Left lung (tissue), 10 donors: ENCODE measurements around the gene LAMA3. TPM values are rescaled to one million over a fixed set of nuclear protein-coding genes. Genes with fewer than 3 reads are reported as not detected.
"Not testable (repeated sequence)": the region's sequence is repeated elsewhere in the genome, so short reads cannot be mapped to it uniquely, and the experiment has no call there.

ENCODE experiments used
- ATAC-seq: fragments of 200-7000 bp; cut with Tn5 transposase; one replicate; pipeline ENCODE4 v1.9.1; 2020; ENCODE audit warnings: moderate library complexity
- DNase-seq, 4 donors: peaks; one replicate each; pipeline ENCODE4 v3.0.0-alpha.2; 2013 to 2020
- H3K27ac ChIP-seq, 2 donors: fragments of 200-600 bp; sonication (generic) in 1 of 2; one replicate each; pipeline versions ENCODE4 v1.5.0 to v1.8.0; 2020 to 2021
- H3K27me3 ChIP-seq, 2 donors: fragments of 200-600 bp; sonication (generic) in 1 of 2; one replicate each; pipeline versions ENCODE4 v1.5.0 to v1.8.0; 2020 to 2021
- H3K36me3 ChIP-seq, 2 donors: fragments of 200-600 bp; sonication (generic) in 1 of 2; one replicate each; pipeline versions ENCODE4 v1.5.0 to v1.8.0; 2020 to 2021
- H3K4me1 ChIP-seq, 2 donors: fragments of 200-600 bp; one replicate each; pipeline ENCODE4 v1.8.0; 2021
- H3K4me3 ChIP-seq, 2 donors: fragments of 200-600 bp; sonication (generic) in 1 of 2; one replicate each; pipeline versions ENCODE4 v1.5.0 to v1.8.0; 2020 to 2021; ENCODE audit warnings: mild to moderate bottlenecking in 1 of 2
- H3K9me3 ChIP-seq, 2 donors: fragments of 200-600 bp; sonication (generic) in 1 of 2; one replicate each; pipeline versions ENCODE4 v1.5.0 to v1.8.0; 2020 to 2021
- intact Hi-C, 2 donors: fragments of 100-400 bp; cut with DNase I; formaldehyde crosslinking; loops; one replicate each; pipeline versions ENCODE4 v1.11.2 to v1.14.2; 2022
- polyA plus RNA-seq, 6 donors: library from polyadenylated mRNA; unstranded; fragments of 120-200 nt; gene quantifications; one replicate each; pipeline ENCODE4 v1.2.1, GENCODE V29; 2013; ENCODE audit not compliant: insufficient read length in 6 of 6
- total RNA-seq, 2 donors: library from RNA; stranded (reverse); fragmentation: NEBNext Ultra II Directional; extraction: Animal tissue kit (Norgen Biotek cat#: 25700); gene quantifications; one replicate each; pipeline ENCODE4 v1.2.1, GENCODE V29; 2021
- TF ChIP-seq, protein P1 (sequence below), 2 donors: fragments of 200-600 bp; sonication (generic) in 1 of 2; IDR thresholded peaks; one replicate each; pipeline versions ENCODE4 v1.5.0 to v1.8.0; 2021; ENCODE audit warnings: antibody characterized with exemption in 2 of 2
- donor health status: DM: no; HTN: yes; CAD: no.
- donor health status: DM: no; HTN: no; CAD: no.

Gene LAMA3
- total and polyA plus RNA-seq, 8 donors = 42.8 to 207 (median 140) TPM

DNA sequence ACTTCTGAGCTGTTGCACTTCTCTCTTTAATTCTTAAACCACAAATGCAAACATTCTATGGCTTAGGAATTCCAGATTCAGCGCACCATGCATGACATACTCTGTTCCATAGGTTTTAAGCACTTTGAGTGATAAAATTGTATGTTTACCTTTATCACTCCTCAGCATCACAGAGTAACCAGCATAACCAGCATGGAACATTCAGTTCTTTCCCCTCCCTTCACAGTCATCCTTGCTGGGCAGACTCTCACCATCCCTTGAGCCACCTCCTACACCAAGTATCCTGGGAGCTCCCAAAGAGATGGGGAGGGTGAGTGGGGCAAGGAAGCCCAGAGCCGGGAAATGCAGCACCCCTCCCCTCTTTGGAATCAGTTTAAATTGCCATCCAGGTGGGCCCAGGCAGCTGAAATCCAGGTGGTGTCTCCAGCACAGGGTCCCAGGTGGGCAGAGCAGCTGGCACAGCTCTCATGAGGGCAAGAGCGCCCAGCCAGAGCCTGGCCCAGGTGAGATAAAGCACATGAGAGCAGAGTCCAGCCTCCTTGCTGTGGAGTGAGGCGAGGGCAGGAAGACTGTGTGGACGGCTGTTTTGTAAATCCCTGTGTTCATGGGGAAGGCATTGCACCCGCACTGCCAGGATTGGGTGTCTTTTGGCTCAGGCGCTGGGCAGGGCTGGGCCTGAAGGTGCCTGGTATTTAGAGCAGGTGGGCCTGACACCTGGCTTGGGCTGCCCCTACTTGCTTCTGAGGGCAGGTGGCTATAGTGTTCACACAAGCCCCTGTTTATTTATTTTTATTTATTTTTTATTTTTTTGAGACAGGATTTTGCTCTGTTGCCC lies 36.8 kb downstream of the LAMA3 start:
- DNase-seq = no peak
- Histone ChIP-seq H3K36me3 (no peaks in the 10 kb centered on the region), H3K4me3 (no peak overlapping the region), H3K9me3 (no peaks in the 10 kb centered on the region), H3K27me3 (no peaks in the 10 kb centered on the region), H3K27ac (no peak overlapping the region), H3K4me1 (peaks cover 0 to 5% of the 10 kb centered on the region in 2 donors)
- ATAC-seq = peak; percentile 18
- TF ChIP-seq, protein P1, sequence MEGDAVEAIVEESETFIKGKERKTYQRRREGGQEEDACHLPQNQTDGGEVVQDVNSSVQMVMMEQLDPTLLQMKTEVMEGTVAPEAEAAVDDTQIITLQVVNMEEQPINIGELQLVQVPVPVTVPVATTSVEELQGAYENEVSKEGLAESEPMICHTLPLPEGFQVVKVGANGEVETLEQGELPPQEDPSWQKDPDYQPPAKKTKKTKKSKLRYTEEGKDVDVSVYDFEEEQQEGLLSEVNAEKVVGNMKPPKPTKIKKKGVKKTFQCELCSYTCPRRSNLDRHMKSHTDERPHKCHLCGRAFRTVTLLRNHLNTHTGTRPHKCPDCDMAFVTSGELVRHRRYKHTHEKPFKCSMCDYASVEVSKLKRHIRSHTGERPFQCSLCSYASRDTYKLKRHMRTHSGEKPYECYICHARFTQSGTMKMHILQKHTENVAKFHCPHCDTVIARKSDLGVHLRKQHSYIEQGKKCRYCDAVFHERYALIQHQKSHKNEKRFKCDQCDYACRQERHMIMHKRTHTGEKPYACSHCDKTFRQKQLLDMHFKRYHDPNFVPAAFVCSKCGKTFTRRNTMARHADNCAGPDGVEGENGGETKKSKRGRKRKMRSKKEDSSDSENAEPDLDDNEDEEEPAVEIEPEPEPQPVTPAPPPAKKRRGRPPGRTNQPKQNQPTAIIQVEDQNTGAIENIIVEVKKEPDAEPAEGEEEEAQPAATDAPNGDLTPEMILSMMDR (IDR thresholded peaks at IDR 0.05) = no peak
- intact Hi-C loops = no loop called here

DNA sequence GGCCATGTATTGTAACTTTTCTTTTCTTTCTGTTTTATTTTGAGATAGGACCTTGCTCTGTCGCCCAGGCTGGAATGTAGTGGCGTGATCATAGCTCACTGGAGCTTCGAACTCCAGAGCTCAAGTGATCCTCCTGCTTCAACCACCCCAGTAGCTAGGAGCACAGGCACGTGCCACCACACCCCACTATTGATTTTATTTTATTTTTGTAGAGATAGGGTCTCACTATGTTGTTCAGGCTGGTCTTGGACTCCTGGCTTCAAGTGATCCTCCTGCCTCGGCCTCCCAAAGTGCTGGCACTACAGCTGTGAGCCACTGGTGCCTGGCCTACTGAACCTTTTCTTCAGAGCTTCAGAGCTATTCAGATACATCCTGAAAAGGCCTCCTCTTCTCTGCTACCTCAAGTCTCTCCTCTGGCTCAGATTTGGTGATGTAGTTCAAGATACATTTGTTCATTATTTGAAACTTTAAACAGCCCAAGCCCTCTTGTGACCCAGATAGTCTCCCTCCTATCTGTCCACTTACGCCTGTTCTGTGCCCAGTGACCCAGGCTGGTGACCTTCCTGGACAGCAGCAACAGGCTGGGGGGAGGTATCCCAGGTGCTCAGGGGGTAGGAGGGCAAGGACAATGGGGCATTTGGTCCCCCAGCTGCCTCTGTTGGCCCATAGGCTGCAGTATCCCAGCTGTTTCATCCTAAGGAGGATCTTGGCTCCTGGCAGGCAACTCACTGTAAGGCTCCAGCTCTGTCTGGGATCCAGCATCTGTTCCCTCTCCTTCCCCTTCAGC lies 38.6 kb downstream of the LAMA3 start:
- H3K36me3 ChIP-seq = no peaks in the 10 kb centered on the region
- no peak overlapping the region for H3K4me3 ChIP-seq
- no peaks in the 10 kb centered on the region for H3K4me1 ChIP-seq
- intact Hi-C loops = no loop called here
- TF ChIP-seq, protein P1 (IDR thresholded peaks at IDR 0.05) = no peak
- H3K27me3 ChIP-seq = no peaks in the 10 kb centered on the region
- no peak for ATAC-seq
- H3K9me3 ChIP-seq = no peaks in the 10 kb centered on the region
- no peak for DNase-seq
- no peak overlapping the region for H3K27ac ChIP-seq

DNA sequence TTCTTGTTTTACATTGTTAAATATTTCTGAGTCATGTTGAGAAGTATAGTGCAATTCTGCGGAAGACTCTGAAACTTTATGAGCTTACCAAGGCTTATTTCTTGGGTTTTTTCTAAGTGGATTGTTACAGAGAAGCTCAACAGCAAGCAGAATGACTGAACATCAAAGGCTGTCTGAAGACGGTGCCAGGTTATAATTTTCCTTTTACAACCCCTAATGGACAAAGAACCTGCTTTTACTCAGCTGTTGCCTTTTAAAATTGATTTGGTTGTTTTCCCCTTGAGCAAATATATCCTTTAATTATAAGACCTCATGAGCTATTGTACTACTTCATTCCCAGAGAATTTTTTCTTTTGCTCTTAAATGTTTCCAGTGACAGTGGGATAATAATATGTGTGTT lies 41.6 kb downstream of the LAMA3 start:
- Histone ChIP-seq H3K27me3 (no peaks in the 10 kb centered on the region), H3K9me3 (no peaks in the 10 kb centered on the region), H3K36me3 (no peaks in the 10 kb centered on the region), H3K27ac (no peak overlapping the region), H3K4me1 (peaks cover 2 to 8% of the 10 kb centered on the region in 2 donors), H3K4me3 (no peak overlapping the region)
- TF ChIP-seq, protein P1 (IDR thresholded peaks at IDR 0.05) = no peak
- no peak for DNase-seq
- no peak for ATAC-seq
- intact Hi-C loops = no loop called here

DNA sequence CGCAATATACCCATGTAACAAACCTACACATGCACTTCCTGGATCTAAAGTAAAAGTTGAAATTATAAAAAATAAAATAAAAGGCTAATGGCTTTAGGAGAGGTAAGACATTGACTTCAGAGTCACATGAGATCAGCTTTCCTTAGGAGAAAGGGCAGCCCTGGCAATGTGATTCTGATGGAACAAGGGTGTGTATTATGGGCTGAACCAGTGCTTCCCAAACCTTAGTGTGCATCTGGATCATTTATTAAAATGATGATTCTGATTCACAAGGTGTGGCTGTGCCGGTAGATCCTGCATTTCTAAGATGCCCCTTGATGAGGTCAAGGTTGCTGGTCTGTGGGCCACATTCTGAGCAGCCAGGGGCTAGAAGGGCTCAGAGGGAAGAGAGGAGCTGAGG lies 42.6 kb downstream of the LAMA3 start:
- H3K4me1 ChIP-seq = peaks cover 2 to 8% of the 10 kb centered on the region in 2 donors
- H3K9me3 ChIP-seq = no peaks in the 10 kb centered on the region
- H3K36me3 ChIP-seq = no peaks in the 10 kb centered on the region
- no peak overlapping the region for H3K27ac ChIP-seq
- ATAC-seq (no peak), DNase-seq (no peak)
- intact Hi-C loops = no loop called here
- peaks cover 0 to 4% of the 10 kb centered on the region in 2 donors for H3K27me3 ChIP-seq
- TF ChIP-seq, protein P1 (IDR thresholded peaks at IDR 0.05) = no peak
- no peak overlapping the region for H3K4me3 ChIP-seq

DNA sequence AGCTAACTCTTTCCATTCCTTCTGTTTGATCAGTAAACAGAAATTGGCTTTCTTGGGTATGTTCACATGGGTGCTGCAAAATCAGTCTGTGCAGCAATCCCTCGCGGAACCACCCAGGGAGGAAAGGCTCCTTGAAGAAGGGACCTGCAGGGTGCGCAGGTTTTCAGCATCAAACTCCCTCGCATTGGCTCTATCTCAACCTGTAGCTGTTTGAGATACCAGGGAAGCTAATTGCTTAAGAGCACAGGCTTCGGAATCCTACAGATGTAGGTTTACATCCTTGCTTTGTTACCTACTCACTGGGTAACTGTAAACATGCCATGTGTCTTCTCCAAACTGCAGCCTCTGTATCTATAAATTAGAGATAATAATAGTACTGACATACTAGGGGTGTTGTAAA lies 43.2 kb downstream of the LAMA3 start:
- no peak overlapping the region for H3K27ac ChIP-seq
- H3K4me1 ChIP-seq = peaks cover 2 to 8% of the 10 kb centered on the region in 2 donors
- intact Hi-C loops = no loop called here
- TF ChIP-seq, protein P1 (IDR thresholded peaks at IDR 0.05) = no peak
- ATAC-seq (no peak), DNase-seq (no peak)
- H3K9me3 ChIP-seq = no peaks in the 10 kb centered on the region
- no peak overlapping the region for H3K4me3 ChIP-seq
- H3K27me3 ChIP-seq = peaks cover 0 to 10% of the 10 kb centered on the region in 2 donors
- no peaks in the 10 kb centered on the region for H3K36me3 ChIP-seq

DNA sequence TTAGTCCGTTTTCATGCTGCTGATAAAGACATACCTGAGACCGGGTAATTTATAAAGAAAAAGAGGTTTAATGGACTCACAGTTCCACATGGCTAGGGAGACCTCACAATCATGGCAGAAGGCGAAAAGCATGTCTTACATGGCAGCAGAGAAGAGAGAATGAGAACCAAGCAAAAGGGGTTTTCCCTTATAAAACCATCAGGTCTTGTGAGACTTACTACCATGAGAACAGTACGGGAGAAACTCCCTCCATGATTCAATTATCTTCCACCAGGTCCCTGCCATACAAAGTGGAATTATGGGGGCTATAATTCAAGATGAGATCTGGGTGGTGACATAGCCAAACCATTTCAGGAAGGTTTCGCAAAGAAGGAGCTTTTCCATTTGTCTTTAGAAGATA lies 44.0 kb downstream of the LAMA3 start:
- peaks cover 0 to 12% of the 10 kb centered on the region in 2 donors for H3K27me3 ChIP-seq
- H3K9me3 ChIP-seq, DNase-seq, ATAC-seq, H3K36me3 ChIP-seq, H3K27ac ChIP-seq, H3K4me3 ChIP-seq, intact Hi-C loops, H3K4me1 ChIP-seq: not testable (repeated sequence)
